ENCODE data around the gene HLF.

DNA sequence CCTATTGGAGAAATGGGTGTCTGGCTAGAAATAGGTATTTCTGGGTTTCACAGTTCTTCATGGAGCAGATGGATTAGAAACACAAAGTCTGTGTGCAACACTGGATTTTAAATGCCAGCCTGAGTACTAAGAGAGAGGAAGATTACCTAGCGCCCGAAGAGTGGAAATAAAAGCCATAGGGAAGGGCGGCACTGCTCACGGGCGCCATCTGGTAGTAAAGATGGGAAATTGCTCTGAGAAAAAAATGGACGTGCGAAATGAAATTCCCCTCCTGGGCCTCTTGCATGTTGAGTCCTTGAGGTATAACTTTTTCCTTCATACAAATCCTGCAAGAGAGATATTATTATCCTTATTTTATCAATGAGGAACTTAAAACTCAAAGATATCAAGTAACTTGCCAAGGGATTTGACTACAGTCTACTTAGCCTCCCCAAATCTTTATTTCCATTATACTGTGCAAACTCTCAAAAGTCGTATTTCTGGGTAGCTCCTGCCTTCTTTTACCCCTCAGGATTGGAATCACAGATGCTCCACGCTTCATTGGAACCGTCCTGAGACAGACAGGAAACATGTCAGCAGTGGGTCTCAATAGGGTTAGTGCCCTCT lies 84.1 kb downstream of the HLF start:
- TF ChIP-seq POLR2A (IDR thresholded peaks at IDR 0.05): no peak
- TF ChIP-seq, protein P1, sequence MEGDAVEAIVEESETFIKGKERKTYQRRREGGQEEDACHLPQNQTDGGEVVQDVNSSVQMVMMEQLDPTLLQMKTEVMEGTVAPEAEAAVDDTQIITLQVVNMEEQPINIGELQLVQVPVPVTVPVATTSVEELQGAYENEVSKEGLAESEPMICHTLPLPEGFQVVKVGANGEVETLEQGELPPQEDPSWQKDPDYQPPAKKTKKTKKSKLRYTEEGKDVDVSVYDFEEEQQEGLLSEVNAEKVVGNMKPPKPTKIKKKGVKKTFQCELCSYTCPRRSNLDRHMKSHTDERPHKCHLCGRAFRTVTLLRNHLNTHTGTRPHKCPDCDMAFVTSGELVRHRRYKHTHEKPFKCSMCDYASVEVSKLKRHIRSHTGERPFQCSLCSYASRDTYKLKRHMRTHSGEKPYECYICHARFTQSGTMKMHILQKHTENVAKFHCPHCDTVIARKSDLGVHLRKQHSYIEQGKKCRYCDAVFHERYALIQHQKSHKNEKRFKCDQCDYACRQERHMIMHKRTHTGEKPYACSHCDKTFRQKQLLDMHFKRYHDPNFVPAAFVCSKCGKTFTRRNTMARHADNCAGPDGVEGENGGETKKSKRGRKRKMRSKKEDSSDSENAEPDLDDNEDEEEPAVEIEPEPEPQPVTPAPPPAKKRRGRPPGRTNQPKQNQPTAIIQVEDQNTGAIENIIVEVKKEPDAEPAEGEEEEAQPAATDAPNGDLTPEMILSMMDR (IDR thresholded peaks at IDR 0.05): no peak

All from lower leg skin (tissue), 3 donors.